Panc1 (cell line): ENCODE data around the gene HOXB3. TPM values are rescaled to one million over a fixed set of nuclear protein-coding genes. Genes with fewer than 3 reads are reported as not detected.

ENCODE experiments used
- ATAC-seq: fragments of 200-7000 bp; cut with Tn5 transposase; 2 replicates; pipeline ENCODE4 v1.9.1; 2020; ENCODE audit warnings: mild to moderate bottlenecking, moderate library complexity
- BruUV-seq: library from RNA; stranded (reverse); fragments of 400-500 nt; replicated peaks from 2 replicates; lab custom pipeline; 2021; lab: Mats Ljungman, UMichigan
- CTCF ChIA-PET: fragments of 300-600 bp; sonication (Branson Sonifier 250); formaldehyde crosslinking; loops from one replicate; lab custom pipeline; 2022; ENCODE audit warnings: antibody characterized with exemption; lab: Charles Lee
- POLR2A ChIA-PET: fragments of 300-600 bp; sonication (Branson Sonifier 250); formaldehyde crosslinking; loops from one replicate; lab custom pipeline; 2022; ENCODE audit warnings: antibody characterized with exemption; lab: Charles Lee
- DNase-seq: peaks from one replicate; pipeline ENCODE4 v3.0.0-alpha.2; 2010; ENCODE audit warnings: low read depth, low spot score
- H3K27ac ChIP-seq: 2 replicates; pipeline ENCODE4 v1.5.1; 2011; ENCODE audit warnings: mild to moderate bottlenecking, low read length, inconsistent platforms
- H3K27me3 ChIP-seq: fragments of 200-500 bp; sonication (Bioruptor generic); 2 replicates; pipeline ENCODE4 v1.6.0; 2014; ENCODE audit warnings: low read length, inconsistent platforms; ENCODE audit not compliant: control insufficient read depth, insufficient read depth
- H3K36me3 ChIP-seq: fragments of 200-500 bp; sonication (Bioruptor generic); 2 replicates; pipeline ENCODE4 v1.5.1; 2014; ENCODE audit warnings: inconsistent platforms, mild to moderate bottlenecking, low read length, moderate library complexity; ENCODE audit not compliant: control insufficient read depth, insufficient read depth
- H3K4me1 ChIP-seq: 2 replicates; pipeline ENCODE4 v1.5.1; 2011; ENCODE audit warnings: inconsistent platforms, mild to moderate bottlenecking, low read length, moderate library complexity; ENCODE audit not compliant: control insufficient read depth, insufficient read depth
- H3K4me3 ChIP-seq, 2 experiments: 2 replicates each; pipeline ENCODE4 v1.5.1; 2011 to 2012; ENCODE audit warnings: low read depth in 2 of 2, low read length in 2 of 2, mild to moderate bottlenecking in 2 of 2, inconsistent platforms in 1 of 2, moderate library complexity in 1 of 2
- H3K9me3 ChIP-seq: fragments of 200-500 bp; sonication (Bioruptor generic); 2 replicates; pipeline ENCODE4 v1.5.1; 2014; ENCODE audit warnings: low read depth, mild to moderate bottlenecking, inconsistent platforms, low read length, moderate library complexity; ENCODE audit not compliant: control insufficient read depth, insufficient read depth
- POLR2AphosphoS5 ChIP-seq: IDR thresholded peaks from 2 replicates; pipeline ENCODE4 v1.6.1; 2012; ENCODE audit warnings: mild to moderate bottlenecking, low read depth, low read length, moderate library complexity
- SIN3A ChIP-seq: IDR thresholded peaks from 2 replicates; pipeline ENCODE4 v1.6.1; 2012; ENCODE audit warnings: low read depth, mild to moderate bottlenecking, low read length, moderate library complexity, borderline replicate concordance; ENCODE audit not compliant: insufficient read depth
- TCF7L2 ChIP-seq: IDR thresholded peaks from 2 replicates; pipeline ENCODE4 v1.6.1; 2011; ENCODE audit warnings: mild to moderate bottlenecking, low read depth, low read length, inconsistent platforms
- in situ Hi-C: cut with HindIII; loops from 2 replicates; pipeline ENCODE4 v1.10.0; 2016; ENCODE audit warnings: low sequenced_read_pairs, low pct_unique_long_range_greater_than_20kb
- intact Hi-C: fragments of 100-400 bp; cut with micrococcal nuclease; formaldehyde crosslinking; loops from one replicate; pipeline ENCODE4 v1.10.0; 2022; ENCODE audit not compliant: unreplicated experiment
- total RNA-seq: library from RNA; stranded (reverse); gene quantifications from one replicate; pipeline ENCODE4 v1.2.1, GENCODE V29; 2021; ENCODE audit not compliant: unreplicated experiment
- TF ChIP-seq, protein P1 (sequence below), 2 experiments: IDR thresholded peaks; 2 replicates each; pipeline ENCODE4 v1.6.1; 2011 to 2012; ENCODE audit warnings: low read depth in 2 of 2, control low read depth in 1 of 2, low read length in 1 of 2, mild to moderate bottlenecking in 1 of 2, moderate library complexity in 1 of 2; ENCODE audit not compliant: insufficient read depth in 1 of 2
- TF ChIP-seq, protein P2 (sequence below): fragments of 450-650 bp; IDR thresholded peaks from 2 replicates; pipeline ENCODE4 v1.5.1; 2017; ENCODE audit warnings: mild to moderate bottlenecking

The HOXB3 gene
- total RNA-seq, 1 experiment from 2014 or later: 127 TPM

DNA sequence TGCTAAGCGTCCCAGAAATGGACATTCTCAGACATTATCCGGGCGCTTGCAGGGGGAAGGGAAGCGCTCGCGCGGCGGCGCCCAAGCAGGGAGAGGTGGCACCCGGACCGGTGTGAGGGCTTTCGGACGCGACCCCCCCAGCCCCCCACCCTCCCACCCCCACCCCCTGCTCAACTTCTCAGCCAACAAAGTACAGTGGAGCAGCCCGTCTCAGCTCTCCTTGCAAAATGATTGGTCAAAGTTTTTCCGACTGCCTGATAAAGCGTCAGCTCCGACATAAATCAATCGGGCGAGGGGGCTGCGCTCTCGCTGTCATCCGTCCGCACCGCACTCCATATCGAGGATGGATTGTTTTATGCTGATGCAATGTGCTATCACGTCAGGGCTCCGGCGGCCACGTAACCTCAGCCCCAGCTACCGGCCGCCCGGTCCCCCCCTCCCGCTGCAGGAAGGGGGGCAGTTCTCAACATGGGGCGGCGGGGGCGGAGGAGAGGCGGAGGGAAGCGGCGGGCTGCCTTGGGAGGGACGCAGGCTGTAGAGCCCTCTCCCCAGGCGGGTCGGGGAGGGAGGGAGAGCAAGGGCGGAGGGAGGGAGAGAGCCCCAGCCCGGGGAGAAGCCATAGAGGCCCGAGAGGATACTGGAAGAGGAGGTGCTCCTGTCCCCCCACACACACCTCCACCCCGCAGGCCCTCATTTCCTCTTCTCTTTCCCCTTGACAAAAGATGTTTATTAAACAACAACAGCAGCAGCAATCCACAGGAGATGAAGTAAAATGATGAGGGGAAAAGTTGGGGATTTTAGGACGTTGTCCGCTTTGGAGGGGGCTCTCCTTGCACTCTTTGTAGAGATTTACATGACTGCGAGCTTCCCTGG is 36.4 kb upstream of the HOXB3 start, which contains the start of gene HOXB9:
Gene HOXB9 (minus strand): TSS at position 114 of the 873 bp plus-strand sequence. CDS start 89 bp downstream, at position 25.
- peaks cover 59% of the 10 kb centered on the region for H3K4me1 ChIP-seq
- POLR2A ChIA-PET: interaction anchor here (0.5 to 2.0 kb wide), 9 partner anchors 10 to 428 kb away, joined by 3 to 27 read pairs (median 5); no protein-coding TSS in a partner anchor

DNA sequence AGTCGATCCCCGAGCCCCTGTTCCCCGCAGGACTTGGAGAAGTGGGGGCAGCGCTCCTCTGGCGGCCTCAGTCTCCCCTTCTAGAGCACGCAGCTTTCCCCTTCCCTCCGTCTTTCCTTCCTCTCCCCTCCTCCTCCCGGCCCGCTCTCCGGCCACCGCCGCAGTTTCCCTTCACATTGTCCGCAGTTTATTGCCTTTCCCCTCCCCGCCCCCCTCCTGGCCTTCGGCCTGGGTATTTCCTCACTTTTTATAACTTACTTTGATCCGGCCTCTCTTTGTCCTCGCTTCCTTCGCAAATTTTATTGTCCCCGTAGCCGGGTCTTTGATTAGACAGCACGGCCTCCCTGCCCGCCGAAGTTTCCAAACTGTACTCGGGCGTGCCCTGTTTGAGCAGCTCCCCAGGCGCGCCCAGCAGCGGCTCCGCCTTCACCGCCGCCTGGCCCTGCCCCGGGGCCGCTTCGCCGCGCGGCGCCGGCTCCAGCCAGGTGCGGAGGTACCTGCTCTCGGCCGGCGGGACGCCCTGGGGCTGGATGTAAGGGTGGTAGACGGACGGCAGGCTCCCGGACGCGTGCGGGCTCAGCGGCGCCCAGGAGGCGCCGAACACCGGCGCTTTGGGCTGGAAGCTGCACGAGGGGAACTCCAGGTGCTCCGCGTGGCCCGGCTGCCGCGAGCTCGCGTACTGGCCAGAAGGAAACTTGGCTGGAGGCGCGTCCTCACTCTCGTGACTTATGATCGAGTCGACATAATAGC is 35.6 kb upstream of the HOXB3 start:
- TF ChIP-seq, protein P1, sequence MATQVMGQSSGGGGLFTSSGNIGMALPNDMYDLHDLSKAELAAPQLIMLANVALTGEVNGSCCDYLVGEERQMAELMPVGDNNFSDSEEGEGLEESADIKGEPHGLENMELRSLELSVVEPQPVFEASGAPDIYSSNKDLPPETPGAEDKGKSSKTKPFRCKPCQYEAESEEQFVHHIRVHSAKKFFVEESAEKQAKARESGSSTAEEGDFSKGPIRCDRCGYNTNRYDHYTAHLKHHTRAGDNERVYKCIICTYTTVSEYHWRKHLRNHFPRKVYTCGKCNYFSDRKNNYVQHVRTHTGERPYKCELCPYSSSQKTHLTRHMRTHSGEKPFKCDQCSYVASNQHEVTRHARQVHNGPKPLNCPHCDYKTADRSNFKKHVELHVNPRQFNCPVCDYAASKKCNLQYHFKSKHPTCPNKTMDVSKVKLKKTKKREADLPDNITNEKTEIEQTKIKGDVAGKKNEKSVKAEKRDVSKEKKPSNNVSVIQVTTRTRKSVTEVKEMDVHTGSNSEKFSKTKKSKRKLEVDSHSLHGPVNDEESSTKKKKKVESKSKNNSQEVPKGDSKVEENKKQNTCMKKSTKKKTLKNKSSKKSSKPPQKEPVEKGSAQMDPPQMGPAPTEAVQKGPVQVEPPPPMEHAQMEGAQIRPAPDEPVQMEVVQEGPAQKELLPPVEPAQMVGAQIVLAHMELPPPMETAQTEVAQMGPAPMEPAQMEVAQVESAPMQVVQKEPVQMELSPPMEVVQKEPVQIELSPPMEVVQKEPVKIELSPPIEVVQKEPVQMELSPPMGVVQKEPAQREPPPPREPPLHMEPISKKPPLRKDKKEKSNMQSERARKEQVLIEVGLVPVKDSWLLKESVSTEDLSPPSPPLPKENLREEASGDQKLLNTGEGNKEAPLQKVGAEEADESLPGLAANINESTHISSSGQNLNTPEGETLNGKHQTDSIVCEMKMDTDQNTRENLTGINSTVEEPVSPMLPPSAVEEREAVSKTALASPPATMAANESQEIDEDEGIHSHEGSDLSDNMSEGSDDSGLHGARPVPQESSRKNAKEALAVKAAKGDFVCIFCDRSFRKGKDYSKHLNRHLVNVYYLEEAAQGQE (IDR thresholded peaks at IDR 0.05; ENCODE audit: insufficient read depth in 1 of 2, low read depth in 2 of 2, low read length in 1 of 2): 0 out of 4 replicates have a peak, but pooled peaks of 1 of the 2 experiments have one; percentile 31
- TF ChIP-seq POLR2AphosphoS5 (no peak), TCF7L2 (peak; percentile 89)
- H3K27me3 ChIP-seq: no peaks in the 10 kb centered on the region
- peak overlapping the region; percentile 78 to 93 for H3K4me3 ChIP-seq
- H3K36me3 ChIP-seq: 0 out of 2 replicates have a peak, but pooled peaks cover 3% of the 10 kb centered on the region
- peaks cover 60% of the 10 kb centered on the region for H3K4me1 ChIP-seq
- CTCF ChIA-PET: interaction anchor here (0.7 to 1.6 kb wide), 4 partner anchors 11 to 266 kb away, joined by 3 to 13 read pairs (median 4); no protein-coding TSS in a partner anchor
- intact Hi-C loops: no loop called here
- in situ Hi-C loops: no loop called here
- POLR2A ChIA-PET: interaction anchor here (0.6 to 2.0 kb wide), 11 partner anchors 9 to 548 kb away, joined by 3 to 27 read pairs (median 4); no protein-coding TSS in a partner anchor
- ATAC-seq (peak; percentile 73), DNase-seq (no peak)
- no peaks in the 10 kb centered on the region for H3K9me3 ChIP-seq
- peak overlapping the region; percentile 95 for H3K27ac ChIP-seq
- BruUV-seq: TSS peak; percentile 62

More for the DNA sequence above, 36.4 kb upstream of the HOXB3 start, which contains the start of gene HOXB9:
- TF ChIP-seq TCF7L2: no peak
- TF ChIP-seq POLR2AphosphoS5: peak; percentile 95
- peak; percentile 62 for TF ChIP-seq SIN3A
- TF ChIP-seq, protein P1 (IDR thresholded peaks at IDR 0.05; ENCODE audit: insufficient read depth in 1 of 2, low read depth in 2 of 2, low read length in 1 of 2): no peak
- TF ChIP-seq, protein P2, sequence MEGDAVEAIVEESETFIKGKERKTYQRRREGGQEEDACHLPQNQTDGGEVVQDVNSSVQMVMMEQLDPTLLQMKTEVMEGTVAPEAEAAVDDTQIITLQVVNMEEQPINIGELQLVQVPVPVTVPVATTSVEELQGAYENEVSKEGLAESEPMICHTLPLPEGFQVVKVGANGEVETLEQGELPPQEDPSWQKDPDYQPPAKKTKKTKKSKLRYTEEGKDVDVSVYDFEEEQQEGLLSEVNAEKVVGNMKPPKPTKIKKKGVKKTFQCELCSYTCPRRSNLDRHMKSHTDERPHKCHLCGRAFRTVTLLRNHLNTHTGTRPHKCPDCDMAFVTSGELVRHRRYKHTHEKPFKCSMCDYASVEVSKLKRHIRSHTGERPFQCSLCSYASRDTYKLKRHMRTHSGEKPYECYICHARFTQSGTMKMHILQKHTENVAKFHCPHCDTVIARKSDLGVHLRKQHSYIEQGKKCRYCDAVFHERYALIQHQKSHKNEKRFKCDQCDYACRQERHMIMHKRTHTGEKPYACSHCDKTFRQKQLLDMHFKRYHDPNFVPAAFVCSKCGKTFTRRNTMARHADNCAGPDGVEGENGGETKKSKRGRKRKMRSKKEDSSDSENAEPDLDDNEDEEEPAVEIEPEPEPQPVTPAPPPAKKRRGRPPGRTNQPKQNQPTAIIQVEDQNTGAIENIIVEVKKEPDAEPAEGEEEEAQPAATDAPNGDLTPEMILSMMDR: no peak
- DNase-seq (no peak), ATAC-seq (peak; percentile 66)
- CTCF ChIA-PET: interaction anchor here (0.6 to 1.6 kb wide), 5 partner anchors 10 to 332 kb away, joined by 3 to 13 read pairs (median 5); no protein-coding TSS in a partner anchor
- no peaks in the 10 kb centered on the region for H3K9me3 ChIP-seq
- peak within 1 kb of the TSS; percentile 78 to 93 for H3K4me3 ChIP-seq
- H3K27ac ChIP-seq: peak within 1 kb of the TSS; percentile 99
- intact Hi-C loops: no loop called here
- 0 out of 2 replicates have a peak, but pooled peaks cover 3% of the 10 kb centered on the region for H3K36me3 ChIP-seq
- TSS peak; percentile 94 for BruUV-seq
- H3K27me3 ChIP-seq: no peaks in the 10 kb centered on the region
- in situ Hi-C loops: no loop called here
